ENCODE results near the gene PLA2G6. TPM values are rescaled to one million over a fixed set of nuclear protein-coding genes. Genes with fewer than 3 reads are reported as not detected.

PLA2G6 gene
- total and polyA plus RNA-seq, 12 donors: 6.0 to 35.1 (median 13.5) TPM

DNA sequence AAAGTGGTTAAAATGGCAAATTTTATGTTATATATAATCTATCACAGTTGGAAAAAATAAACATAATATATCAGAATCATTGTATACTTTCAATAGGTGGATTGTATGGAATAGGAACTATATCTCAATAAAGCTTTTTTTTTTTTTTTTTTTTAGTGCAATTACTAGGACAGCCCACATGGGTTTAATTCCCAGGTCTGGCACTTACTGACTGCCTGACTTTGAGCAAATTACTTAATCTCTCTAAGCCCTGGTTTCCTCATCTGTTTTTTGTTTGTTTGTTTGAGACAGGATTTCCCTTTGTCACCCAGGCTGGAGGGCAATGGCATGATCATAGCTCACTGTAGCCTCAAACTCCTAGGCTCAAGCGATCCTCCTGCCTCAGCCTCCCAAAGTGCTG, 45.0 kb downstream of the PLA2G6 start:
- Histone ChIP-seq H3K4me1 (peaks cover 0 to 3% (median 0%) of the 10 kb centered on the region in 9 donors), H3K9me3 (no peaks in the 10 kb centered on the region), H3K36me3 (peaks cover 0 to 73% (median 0%) of the 10 kb centered on the region in 9 donors), H3K4me3 (no peak overlapping the region), H3K27me3 (no peaks in the 10 kb centered on the region), H3K27ac (no peak overlapping the region)
- ATAC-seq: no peak
- no peak for DNase-seq
- WGBS, 2 donors: 100% methylated on average over 1 of the region's 1 CpG
- TF ChIP-seq, protein P1, sequence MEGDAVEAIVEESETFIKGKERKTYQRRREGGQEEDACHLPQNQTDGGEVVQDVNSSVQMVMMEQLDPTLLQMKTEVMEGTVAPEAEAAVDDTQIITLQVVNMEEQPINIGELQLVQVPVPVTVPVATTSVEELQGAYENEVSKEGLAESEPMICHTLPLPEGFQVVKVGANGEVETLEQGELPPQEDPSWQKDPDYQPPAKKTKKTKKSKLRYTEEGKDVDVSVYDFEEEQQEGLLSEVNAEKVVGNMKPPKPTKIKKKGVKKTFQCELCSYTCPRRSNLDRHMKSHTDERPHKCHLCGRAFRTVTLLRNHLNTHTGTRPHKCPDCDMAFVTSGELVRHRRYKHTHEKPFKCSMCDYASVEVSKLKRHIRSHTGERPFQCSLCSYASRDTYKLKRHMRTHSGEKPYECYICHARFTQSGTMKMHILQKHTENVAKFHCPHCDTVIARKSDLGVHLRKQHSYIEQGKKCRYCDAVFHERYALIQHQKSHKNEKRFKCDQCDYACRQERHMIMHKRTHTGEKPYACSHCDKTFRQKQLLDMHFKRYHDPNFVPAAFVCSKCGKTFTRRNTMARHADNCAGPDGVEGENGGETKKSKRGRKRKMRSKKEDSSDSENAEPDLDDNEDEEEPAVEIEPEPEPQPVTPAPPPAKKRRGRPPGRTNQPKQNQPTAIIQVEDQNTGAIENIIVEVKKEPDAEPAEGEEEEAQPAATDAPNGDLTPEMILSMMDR (IDR thresholded peaks at IDR 0.05): no peak
- intact Hi-C loops (cut with DNase I): no loop called here

DNA sequence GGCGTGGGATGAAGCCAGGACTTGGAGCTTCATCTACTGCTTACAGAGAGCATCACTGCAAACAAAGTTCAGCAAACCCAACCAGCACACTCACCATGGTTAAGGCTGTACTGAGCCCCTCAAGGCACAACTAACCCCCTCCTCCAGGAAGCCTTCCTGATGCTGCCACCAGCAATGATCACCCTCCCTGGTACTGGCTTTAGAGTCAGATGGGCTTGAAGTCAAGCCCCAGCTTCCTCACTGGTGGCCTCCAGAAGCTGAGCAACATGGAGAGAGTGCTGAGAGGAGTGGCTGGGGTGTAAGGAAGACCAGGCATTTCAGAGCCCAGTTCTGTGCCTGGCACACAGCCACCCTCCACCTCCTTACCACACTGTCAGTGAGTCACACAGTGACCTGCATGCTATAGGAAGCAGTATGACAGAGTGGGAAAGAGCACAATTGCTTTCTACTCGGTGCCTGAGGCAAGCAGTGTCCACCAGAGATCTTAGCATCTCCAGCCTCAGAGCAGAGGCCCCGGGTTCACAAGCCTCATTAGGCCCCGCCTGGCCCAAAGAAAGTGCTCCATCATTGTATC, 46.4 kb downstream of the PLA2G6 start:
- peaks cover 0 to 74% (median 0%) of the 10 kb centered on the region in 9 donors for H3K36me3 ChIP-seq
- peak in 1 of 8 donors; percentile 40 for ATAC-seq
- no peak overlapping the region for H3K4me3 ChIP-seq
- intact Hi-C loops (cut with DNase I): no loop called here
- no peak overlapping the region for H3K27ac ChIP-seq
- no peaks in the 10 kb centered on the region for H3K27me3 ChIP-seq
- DNase-seq: no peak
- peaks cover 0 to 14% (median 0%) of the 10 kb centered on the region in 9 donors for H3K4me1 ChIP-seq
- H3K9me3 ChIP-seq: no peaks in the 10 kb centered on the region
- WGBS, 2 donors: 89 to 93% methylated on average over 4 of the region's 4 CpGs
- TF ChIP-seq, protein P1 (IDR thresholded peaks at IDR 0.05): no peak

GRCh38 chr22:38133331-38133730, 48.3 kb downstream of the PLA2G6 start:
- no peaks in the 10 kb centered on the region for H3K9me3 ChIP-seq
- WGBS, 2 donors: 95 to 98% methylated on average over 4 of the region's 4 CpGs
- H3K27ac ChIP-seq: no peak overlapping the region
- intact Hi-C loops (cut with DNase I): no loop called here
- peaks cover 0 to 71% (median 5%) of the 10 kb centered on the region in 9 donors for H3K36me3 ChIP-seq
- TF ChIP-seq, protein P1 (IDR thresholded peaks at IDR 0.05): no peak
- ATAC-seq: no peak
- no peak for DNase-seq
- H3K4me3 ChIP-seq: no peak overlapping the region
- H3K27me3 ChIP-seq: no peaks in the 10 kb centered on the region
- peaks cover 0 to 14% (median 0%) of the 10 kb centered on the region in 9 donors for H3K4me1 ChIP-seq

GRCh38 chr22:38132794-38133193, 48.8 kb downstream of the PLA2G6 start:
- ATAC-seq (peak in 1 of 8 donors; percentile 51), DNase-seq (no peak)
- 92 to 96% methylated on average over 28 of the region's 28 CpGs for WGBS, 2 donors
- no peak overlapping the region for H3K4me3 ChIP-seq
- H3K27me3 ChIP-seq: no peaks in the 10 kb centered on the region
- peaks cover 0 to 14% (median 0%) of the 10 kb centered on the region in 9 donors for H3K4me1 ChIP-seq
- peaks cover 0 to 72% (median 5%) of the 10 kb centered on the region in 9 donors for H3K36me3 ChIP-seq
- TF ChIP-seq, protein P1 (IDR thresholded peaks at IDR 0.05): no peak
- no peaks in the 10 kb centered on the region for H3K9me3 ChIP-seq
- intact Hi-C loops (cut with DNase I): no loop called here
- H3K27ac ChIP-seq: no peak overlapping the region
